ENCODE results near the gene TRMT11. TPM values are rescaled to one million over a fixed set of nuclear protein-coding genes. Genes with fewer than 3 reads are reported as not detected.

TRMT11 gene
- polyA plus RNA-seq, 1 donor (not counting 4 experiments of a cell fraction or from before 2014, with no cell fraction given) = 23.0 TPM

DNA sequence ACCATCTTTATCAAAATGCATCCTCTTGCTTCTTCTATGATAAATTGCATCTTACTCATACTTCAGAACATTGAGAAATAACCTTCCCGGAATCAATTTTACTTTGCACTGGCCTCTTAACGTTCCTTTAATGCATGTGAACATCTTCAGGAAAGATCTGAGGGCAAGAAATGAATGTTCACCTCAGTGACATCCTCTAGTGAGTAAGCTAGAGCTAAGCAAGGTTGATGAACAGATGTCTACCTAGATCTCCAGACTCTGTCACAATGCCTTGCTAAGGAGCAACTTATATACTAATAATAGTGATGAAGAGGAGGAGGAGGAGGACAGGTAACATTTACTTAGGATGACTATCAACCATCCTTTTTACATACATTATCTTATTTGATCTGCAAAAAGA is 46.5 kb upstream of the TRMT11 start:
- no peak overlapping the region for H3K9ac ChIP-seq (ENCODE audit: control insufficient read depth, extremely low read depth, insufficient read depth, low read length)
- H4K20me1 ChIP-seq (ENCODE audit: control insufficient read depth, extremely low read depth, insufficient read depth, low read length) = no peaks in the 10 kb centered on the region
- peaks cover 54% of the 10 kb centered on the region for H3K4me1 ChIP-seq (ENCODE audit: control insufficient read depth, extremely low read depth, insufficient read depth, low read length)
- no peaks in the 10 kb centered on the region for H3K27me3 ChIP-seq (ENCODE audit: control insufficient read depth, extremely low read depth, insufficient read depth, low read length)
- peak overlapping the region; percentile 65 for H3K4me2 ChIP-seq (ENCODE audit: control insufficient read depth, extremely low read depth, insufficient read depth, low read depth, low read length)
- DNase-seq (ENCODE audit: low read depth, low spot score) (no peak), FAIRE-seq (peak; percentile 23)
- no peak overlapping the region for H3K4me3 ChIP-seq (ENCODE audit: control insufficient read depth in 2 of 3, extremely low read depth in 1 of 3, insufficient read depth in 2 of 3, low read depth in 1 of 3, low read length in 3 of 3)
- no peak overlapping the region for H2AFZ ChIP-seq (ENCODE audit: control insufficient read depth, low read length)
- no peaks in the 10 kb centered on the region for H3K9me1 ChIP-seq (ENCODE audit: control insufficient read depth, extremely low read depth, insufficient read depth, low read length)
- no peaks in the 10 kb centered on the region for H3K36me3 ChIP-seq (ENCODE audit: control insufficient read depth in 2 of 2, extremely low read depth in 1 of 2, insufficient read depth in 2 of 2, low read length in 2 of 2)
- no peaks in the 10 kb centered on the region for H3K79me2 ChIP-seq (ENCODE audit: control insufficient read depth, insufficient read depth, low read length)
- TF ChIP-seq, protein P1, sequence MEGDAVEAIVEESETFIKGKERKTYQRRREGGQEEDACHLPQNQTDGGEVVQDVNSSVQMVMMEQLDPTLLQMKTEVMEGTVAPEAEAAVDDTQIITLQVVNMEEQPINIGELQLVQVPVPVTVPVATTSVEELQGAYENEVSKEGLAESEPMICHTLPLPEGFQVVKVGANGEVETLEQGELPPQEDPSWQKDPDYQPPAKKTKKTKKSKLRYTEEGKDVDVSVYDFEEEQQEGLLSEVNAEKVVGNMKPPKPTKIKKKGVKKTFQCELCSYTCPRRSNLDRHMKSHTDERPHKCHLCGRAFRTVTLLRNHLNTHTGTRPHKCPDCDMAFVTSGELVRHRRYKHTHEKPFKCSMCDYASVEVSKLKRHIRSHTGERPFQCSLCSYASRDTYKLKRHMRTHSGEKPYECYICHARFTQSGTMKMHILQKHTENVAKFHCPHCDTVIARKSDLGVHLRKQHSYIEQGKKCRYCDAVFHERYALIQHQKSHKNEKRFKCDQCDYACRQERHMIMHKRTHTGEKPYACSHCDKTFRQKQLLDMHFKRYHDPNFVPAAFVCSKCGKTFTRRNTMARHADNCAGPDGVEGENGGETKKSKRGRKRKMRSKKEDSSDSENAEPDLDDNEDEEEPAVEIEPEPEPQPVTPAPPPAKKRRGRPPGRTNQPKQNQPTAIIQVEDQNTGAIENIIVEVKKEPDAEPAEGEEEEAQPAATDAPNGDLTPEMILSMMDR (optimal IDR thresholded peaks at IDR 0.05 in 1 of 3, IDR thresholded peaks at IDR 0.05 in 1 of 3, conservative IDR thresholded peaks at IDR 0.05 in 1 of 3; ENCODE audit: extremely low read depth in 1 of 3, insufficient read depth in 2 of 3, low read length in 3 of 3) = no peak
- no peak for TF ChIP-seq EZH2 (IDR thresholded peaks at IDR 0.05; ENCODE audit: low read length)
- H3K9me3 ChIP-seq (ENCODE audit: control insufficient read depth, low read depth, low read length) = no peaks in the 10 kb centered on the region
- dilution Hi-C loops (cut with MboI; ENCODE audit: extremely low pct_ligation_motif_present, low sequenced_read_pairs) = no loop called here
- H3K27ac ChIP-seq (ENCODE audit: control insufficient read depth, insufficient read depth, low read length) = peak overlapping the region; percentile 97

DNA sequence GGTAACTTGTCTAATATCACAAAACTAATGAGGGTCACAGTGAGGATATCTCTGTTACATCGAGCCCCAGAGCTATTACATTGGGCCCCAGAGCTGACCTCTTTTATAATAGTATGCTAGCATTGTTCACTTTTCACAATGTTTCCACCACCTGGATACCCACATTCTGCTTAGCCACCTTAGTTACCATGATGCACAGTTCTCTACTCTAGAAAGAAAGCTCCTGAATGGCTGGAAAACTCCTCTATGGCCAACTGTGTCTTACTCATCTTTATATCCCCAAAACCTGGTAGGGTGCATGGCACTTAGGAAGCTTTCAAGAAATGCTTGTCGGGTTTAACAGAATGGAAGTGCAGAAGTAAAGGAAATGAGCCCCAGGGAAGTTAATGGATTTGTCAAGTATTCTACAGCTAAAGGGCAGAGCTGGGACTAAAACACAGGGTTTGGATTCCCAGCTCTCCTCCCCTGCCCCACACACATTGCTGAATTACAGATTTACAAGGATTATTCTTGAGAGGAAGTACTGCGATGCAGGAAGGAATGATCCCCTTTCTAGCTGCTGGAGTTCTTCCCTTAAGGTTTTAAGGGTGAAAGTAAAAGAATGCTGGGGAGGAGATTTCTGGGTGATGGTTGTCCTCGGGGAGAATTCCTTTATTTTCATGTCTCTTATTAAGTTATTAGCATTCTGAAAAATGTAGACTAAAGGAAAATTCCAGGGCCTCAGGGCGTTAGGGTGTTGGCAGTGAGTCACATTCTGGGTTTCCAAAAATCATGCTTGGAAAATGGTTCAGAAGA is 45.9 kb upstream of the TRMT11 start:
- Histone ChIP-seq H3K4me2 (ENCODE audit: control insufficient read depth, extremely low read depth, insufficient read depth, low read depth, low read length) (peak overlapping the region; percentile 65), H3K27me3 (ENCODE audit: control insufficient read depth, extremely low read depth, insufficient read depth, low read length) (no peaks in the 10 kb centered on the region), H3K9me1 (ENCODE audit: control insufficient read depth, extremely low read depth, insufficient read depth, low read length) (no peaks in the 10 kb centered on the region), H3K4me3 (ENCODE audit: control insufficient read depth in 2 of 3, extremely low read depth in 1 of 3, insufficient read depth in 2 of 3, low read depth in 1 of 3, low read length in 3 of 3) (peak overlapping the region in 1 of 3 experiments; percentile 20), H3K4me1 (ENCODE audit: control insufficient read depth, extremely low read depth, insufficient read depth, low read length) (peaks cover 60% of the 10 kb centered on the region), H3K27ac (ENCODE audit: control insufficient read depth, insufficient read depth, low read length) (peak overlapping the region; percentile 97), H3K9ac (ENCODE audit: control insufficient read depth, extremely low read depth, insufficient read depth, low read length) (peak overlapping the region; percentile 24), H3K36me3 (ENCODE audit: control insufficient read depth in 2 of 2, extremely low read depth in 1 of 2, insufficient read depth in 2 of 2, low read length in 2 of 2) (no peaks in the 10 kb centered on the region), H3K9me3 (ENCODE audit: control insufficient read depth, low read depth, low read length) (no peaks in the 10 kb centered on the region), H3K79me2 (ENCODE audit: control insufficient read depth, insufficient read depth, low read length) (no peaks in the 10 kb centered on the region), H2AFZ (ENCODE audit: control insufficient read depth, low read length) (peak overlapping the region; percentile 54), H4K20me1 (ENCODE audit: control insufficient read depth, extremely low read depth, insufficient read depth, low read length) (no peaks in the 10 kb centered on the region)
- TF ChIP-seq EZH2 (IDR thresholded peaks at IDR 0.05; ENCODE audit: low read length) = no peak
- TF ChIP-seq, protein P1 (optimal IDR thresholded peaks at IDR 0.05 in 1 of 3, IDR thresholded peaks at IDR 0.05 in 1 of 3, conservative IDR thresholded peaks at IDR 0.05 in 1 of 3; ENCODE audit: extremely low read depth in 1 of 3, insufficient read depth in 2 of 3, low read length in 3 of 3) = no peak
- FAIRE-seq (peak; percentile 57), DNase-seq (ENCODE audit: low read depth, low spot score) (no peak)
- dilution Hi-C loops (cut with MboI; ENCODE audit: extremely low pct_ligation_motif_present, low sequenced_read_pairs) = no loop called here
